ENCODE data around the gene CRIP2. TPM values are rescaled to one million over a fixed set of nuclear protein-coding genes. Genes with fewer than 3 reads are reported as not detected.

Gene CRIP2
- total RNA-seq, 1 experiment from 2014 or later: 1.1 TPM

GRCh38 chr14:105487986-105488777 is 13.6 kb downstream of the CRIP2 start:
- Histone ChIP-seq H3K27me3 (replicated peaks) (peaks cover 27% of the 10 kb centered on the region), H3K9me3 (replicated peaks) (no peaks in the 10 kb centered on the region), H3K4me3 (no peak overlapping the region), H3K36me3 (peaks cover 13% of the 10 kb centered on the region), H3K27ac (no peak overlapping the region), H3K4me1 (replicated peaks) (peaks cover 25% of the 10 kb centered on the region)
- no peak for DNase-seq (ENCODE audit: low read depth in 1 of 2, low spot score in 2 of 2)

- peaks cover 27% of the 10 kb centered on the region for H3K27me3 ChIP-seq (replicated peaks)
- H3K36me3 ChIP-seq: peaks cover 13% of the 10 kb centered on the region
- H3K4me3 ChIP-seq: no peak overlapping the region
- DNase-seq (ENCODE audit: low read depth in 1 of 2, low spot score in 2 of 2): no peak
- peaks cover 25% of the 10 kb centered on the region for H3K4me1 ChIP-seq (replicated peaks)
- no peak overlapping the region for H3K27ac ChIP-seq
- H3K9me3 ChIP-seq (replicated peaks): no peaks in the 10 kb centered on the region
These were observed 14.3 kb downstream of the CRIP2 start for GRCh38 chr14:105488781-105489541.

- peaks cover 27% of the 10 kb centered on the region for H3K27me3 ChIP-seq (replicated peaks)
- peak; percentile 61 to 75 for DNase-seq (ENCODE audit: low read depth in 1 of 2, low spot score in 2 of 2)
- no peaks in the 10 kb centered on the region for H3K9me3 ChIP-seq (replicated peaks)
- H3K4me1 ChIP-seq (replicated peaks): peaks cover 25% of the 10 kb centered on the region
- peaks cover 13% of the 10 kb centered on the region for H3K36me3 ChIP-seq
- H3K4me3 ChIP-seq: peak overlapping the region; percentile 92
- H3K27ac ChIP-seq: peak overlapping the region; percentile 82
These were observed 15.1 kb downstream of the CRIP2 start for GRCh38 chr14:105489542-105490266.

GRCh38 chr14:105490267-105490571 is 15.6 kb downstream of the CRIP2 start:
- Histone ChIP-seq H3K36me3 (peaks cover 13% of the 10 kb centered on the region), H3K4me3 (peak overlapping the region; percentile 92), H3K27ac (peak overlapping the region; percentile 82)

GRCh38 chr14:105490572-105491365 is 16.1 kb downstream of the CRIP2 start, which contains the start of gene TEDC1:
TSS of gene TEDC1 (plus strand) at chr14:105491246. CDS start at chr14:105491376, 130 bp downstream.
- peaks cover 23% of the 10 kb centered on the region for H3K27me3 ChIP-seq (replicated peaks)
- peak; percentile 98 to 99 for DNase-seq (ENCODE audit: low read depth in 1 of 2, low spot score in 2 of 2)
- no peaks in the 10 kb centered on the region for H3K9me3 ChIP-seq (replicated peaks)
- peaks cover 13% of the 10 kb centered on the region for H3K36me3 ChIP-seq
- peak within 1 kb of the TSS; percentile 91 for H3K27ac ChIP-seq
- peaks cover 25% of the 10 kb centered on the region for H3K4me1 ChIP-seq (replicated peaks)
- H3K4me3 ChIP-seq: peak within 1 kb of the TSS; percentile 92

More at GRCh38 chr14:105490267-105490571, 15.6 kb downstream of the CRIP2 start:
- DNase-seq (ENCODE audit: low read depth in 1 of 2, low spot score in 2 of 2): no peak
- Histone ChIP-seq H3K4me1 (replicated peaks) (peaks cover 25% of the 10 kb centered on the region), H3K27me3 (replicated peaks) (peaks cover 27% of the 10 kb centered on the region), H3K9me3 (replicated peaks) (no peaks in the 10 kb centered on the region)

GRCh38 chr14:105491366-105491973 is 16.8 kb downstream of the CRIP2 start:
- Histone ChIP-seq H3K36me3 (peaks cover 13% of the 10 kb centered on the region), H3K4me3 (peak overlapping the region; percentile 92), H3K9me3 (replicated peaks) (no peaks in the 10 kb centered on the region), H3K4me1 (replicated peaks) (peaks cover 25% of the 10 kb centered on the region), H3K27me3 (replicated peaks) (peaks cover 16% of the 10 kb centered on the region), H3K27ac (peak overlapping the region; percentile 91)
- peak in 1 of 2 experiments; percentile 84 for DNase-seq (ENCODE audit: low read depth in 1 of 2, low spot score in 2 of 2)

GRCh38 chr14:105492031-105492970 is 17.7 kb downstream of the CRIP2 start:
- no peak for DNase-seq (ENCODE audit: low read depth in 1 of 2, low spot score in 2 of 2)
- H3K4me3 ChIP-seq: peak overlapping the region; percentile 92
- no peaks in the 10 kb centered on the region for H3K9me3 ChIP-seq (replicated peaks)
- peaks cover 20% of the 10 kb centered on the region for H3K4me1 ChIP-seq (replicated peaks)
- peaks cover 13% of the 10 kb centered on the region for H3K36me3 ChIP-seq
- peaks cover 8% of the 10 kb centered on the region for H3K27me3 ChIP-seq (replicated peaks)
- no peak overlapping the region for H3K27ac ChIP-seq

- no peaks in the 10 kb centered on the region for H3K27me3 ChIP-seq (replicated peaks)
- peaks cover 13% of the 10 kb centered on the region for H3K36me3 ChIP-seq
- H3K27ac ChIP-seq: no peak overlapping the region
- no peaks in the 10 kb centered on the region for H3K9me3 ChIP-seq (replicated peaks)
- H3K4me1 ChIP-seq (replicated peaks): peaks cover 16% of the 10 kb centered on the region
- H3K4me3 ChIP-seq: no peak overlapping the region
- DNase-seq (ENCODE audit: low read depth in 1 of 2, low spot score in 2 of 2): no peak
These were observed 18.6 kb downstream of the CRIP2 start for GRCh38 chr14:105492971-105493871.

GRCh38 chr14:105493921-105494605 is 19.4 kb downstream of the CRIP2 start:
- Histone ChIP-seq H3K36me3 (peaks cover 13% of the 10 kb centered on the region), H3K4me3 (no peak overlapping the region), H3K4me1 (replicated peaks) (peaks cover 16% of the 10 kb centered on the region), H3K9me3 (replicated peaks) (no peaks in the 10 kb centered on the region), H3K27ac (no peak overlapping the region), H3K27me3 (replicated peaks) (no peaks in the 10 kb centered on the region)
- DNase-seq (ENCODE audit: low read depth in 1 of 2, low spot score in 2 of 2): no peak

GRCh38 chr14:105494606-105494929 is 19.9 kb downstream of the CRIP2 start:
- Histone ChIP-seq H3K27me3 (replicated peaks) (no peaks in the 10 kb centered on the region), H3K4me3 (no peak overlapping the region), H3K27ac (no peak overlapping the region), H3K4me1 (replicated peaks) (peaks cover 13% of the 10 kb centered on the region), H3K9me3 (replicated peaks) (no peaks in the 10 kb centered on the region), H3K36me3 (peaks cover 13% of the 10 kb centered on the region)
- no peak for DNase-seq (ENCODE audit: low read depth in 1 of 2, low spot score in 2 of 2)

All from SJSA1 (cell line).